ENCODE measurements around the gene PRMT7. TPM values are rescaled to one million over a fixed set of nuclear protein-coding genes. Genes with fewer than 3 reads are reported as not detected.

PRMT7 gene
- total RNA-seq, 1 donor from 2014 or later: 36.7 TPM

DNA sequence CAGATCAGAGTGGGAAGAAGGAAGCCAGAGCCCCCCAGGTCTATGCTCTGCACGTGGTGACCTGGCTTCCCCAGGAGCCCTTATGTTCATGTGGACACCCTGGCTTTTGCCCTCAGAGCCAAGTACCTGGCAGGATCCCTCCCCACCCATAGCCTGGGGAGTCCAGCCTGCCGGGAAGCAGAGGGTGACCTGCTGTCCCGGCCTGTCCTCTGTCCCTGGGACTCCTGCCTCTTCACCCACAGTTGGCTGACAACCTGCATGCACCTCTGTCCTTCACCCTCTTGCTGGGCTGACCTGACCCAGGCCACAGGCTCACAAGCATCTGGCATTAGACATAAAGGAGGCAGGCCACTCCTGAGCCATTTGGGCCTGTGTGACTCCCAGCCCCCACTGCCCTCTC is 77.3 kb downstream of the PRMT7 start:
- Histone ChIP-seq H3K9me3 (ENCODE audit: insufficient read depth, low read depth, low read length) (no peaks in the 10 kb centered on the region), H3K4me2 (ENCODE audit: low read length) (no peak overlapping the region), H4K20me1 (ENCODE audit: insufficient read depth, low read length) (no peaks in the 10 kb centered on the region), H3K4me3 (ENCODE audit: insufficient read depth, low read depth, low read length) (no peak overlapping the region), H3K36me3 (ENCODE audit: insufficient read depth, low read length) (no peaks in the 10 kb centered on the region), H3K79me2 (ENCODE audit: insufficient read depth, low read length) (no peaks in the 10 kb centered on the region), H2AFZ (ENCODE audit: low read depth, low read length) (no peak overlapping the region), H3K9ac (ENCODE audit: low read length) (no peak overlapping the region), H3K27ac (ENCODE audit: low read depth, low read length) (no peak overlapping the region), H3K4me1 (ENCODE audit: insufficient read depth, low read length) (no peaks in the 10 kb centered on the region), H3K27me3 (ENCODE audit: insufficient read depth, low read length) (peaks cover 4% of the 10 kb centered on the region)
- TF ChIP-seq, protein P1, sequence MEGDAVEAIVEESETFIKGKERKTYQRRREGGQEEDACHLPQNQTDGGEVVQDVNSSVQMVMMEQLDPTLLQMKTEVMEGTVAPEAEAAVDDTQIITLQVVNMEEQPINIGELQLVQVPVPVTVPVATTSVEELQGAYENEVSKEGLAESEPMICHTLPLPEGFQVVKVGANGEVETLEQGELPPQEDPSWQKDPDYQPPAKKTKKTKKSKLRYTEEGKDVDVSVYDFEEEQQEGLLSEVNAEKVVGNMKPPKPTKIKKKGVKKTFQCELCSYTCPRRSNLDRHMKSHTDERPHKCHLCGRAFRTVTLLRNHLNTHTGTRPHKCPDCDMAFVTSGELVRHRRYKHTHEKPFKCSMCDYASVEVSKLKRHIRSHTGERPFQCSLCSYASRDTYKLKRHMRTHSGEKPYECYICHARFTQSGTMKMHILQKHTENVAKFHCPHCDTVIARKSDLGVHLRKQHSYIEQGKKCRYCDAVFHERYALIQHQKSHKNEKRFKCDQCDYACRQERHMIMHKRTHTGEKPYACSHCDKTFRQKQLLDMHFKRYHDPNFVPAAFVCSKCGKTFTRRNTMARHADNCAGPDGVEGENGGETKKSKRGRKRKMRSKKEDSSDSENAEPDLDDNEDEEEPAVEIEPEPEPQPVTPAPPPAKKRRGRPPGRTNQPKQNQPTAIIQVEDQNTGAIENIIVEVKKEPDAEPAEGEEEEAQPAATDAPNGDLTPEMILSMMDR (IDR thresholded peaks at IDR 0.05; ENCODE audit: insufficient read depth, low read depth, low read length): no peak
- TF ChIP-seq EZH2 (IDR thresholded peaks at IDR 0.05; ENCODE audit: insufficient read depth, low read length): no peak
- Mint-ChIP-seq H3K4me3 (ENCODE audit: unreplicated experiment) (no peak overlapping the region), H3K9me3 (ENCODE audit: unreplicated experiment) (no peaks in the 10 kb centered on the region), H3K4me1 (ENCODE audit: low read depth, unreplicated experiment) (no peaks in the 10 kb centered on the region), H3K36me3 (ENCODE audit: low read depth, unreplicated experiment) (peaks cover 2% of the 10 kb centered on the region), H3K27me3 (ENCODE audit: low read depth, unreplicated experiment) (peaks cover 40% of the 10 kb centered on the region), H3K27ac (ENCODE audit: unreplicated experiment) (no peak overlapping the region)
- DNase-seq (ENCODE audit: low read depth): no peak
- FAIRE-seq: no peak

DNA sequence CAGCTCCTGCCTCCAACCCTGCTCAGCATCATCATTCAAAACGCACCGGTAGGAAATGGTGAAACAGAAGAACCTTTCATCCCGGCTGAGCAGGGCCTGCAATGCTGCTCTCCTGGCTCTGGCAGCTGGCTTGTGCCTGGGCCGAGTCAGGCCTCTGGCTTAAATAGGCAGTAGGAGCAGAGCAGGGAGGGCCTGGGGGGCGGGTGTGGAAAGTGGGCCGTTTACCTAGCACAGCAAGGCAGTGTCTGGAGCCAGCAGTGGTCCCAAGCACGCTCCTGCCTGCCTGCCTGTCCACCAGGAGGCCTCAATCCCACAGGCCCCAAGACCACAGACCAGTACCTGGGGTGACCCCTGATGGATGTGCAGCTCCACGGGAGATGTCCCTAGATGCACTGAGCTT is 78.2 kb downstream of the PRMT7 start:
- DNase-seq (ENCODE audit: low read depth): no peak
- Histone ChIP-seq H3K9me3 (ENCODE audit: insufficient read depth, low read depth, low read length) (no peaks in the 10 kb centered on the region), H3K27me3 (ENCODE audit: insufficient read depth, low read length) (peaks cover 4% of the 10 kb centered on the region), H3K4me2 (ENCODE audit: low read length) (no peak overlapping the region), H4K20me1 (ENCODE audit: insufficient read depth, low read length) (no peaks in the 10 kb centered on the region), H3K36me3 (ENCODE audit: insufficient read depth, low read length) (no peaks in the 10 kb centered on the region), H3K4me1 (ENCODE audit: insufficient read depth, low read length) (no peaks in the 10 kb centered on the region), H3K79me2 (ENCODE audit: insufficient read depth, low read length) (no peaks in the 10 kb centered on the region), H3K9ac (ENCODE audit: low read length) (no peak overlapping the region), H3K27ac (ENCODE audit: low read depth, low read length) (no peak overlapping the region), H2AFZ (ENCODE audit: low read depth, low read length) (no peak overlapping the region), H3K4me3 (ENCODE audit: insufficient read depth, low read depth, low read length) (no peak overlapping the region)
- Mint-ChIP-seq H3K4me1 (ENCODE audit: low read depth, unreplicated experiment) (peaks cover 2% of the 10 kb centered on the region), H3K36me3 (ENCODE audit: low read depth, unreplicated experiment) (peaks cover 2% of the 10 kb centered on the region), H3K9me3 (ENCODE audit: unreplicated experiment) (no peaks in the 10 kb centered on the region), H3K27ac (ENCODE audit: unreplicated experiment) (no peak overlapping the region), H3K4me3 (ENCODE audit: unreplicated experiment) (no peak overlapping the region), H3K27me3 (ENCODE audit: low read depth, unreplicated experiment) (peaks cover 36% of the 10 kb centered on the region)
- no peak for FAIRE-seq
- TF ChIP-seq EZH2 (IDR thresholded peaks at IDR 0.05; ENCODE audit: insufficient read depth, low read length): no peak
- TF ChIP-seq, protein P1 (IDR thresholded peaks at IDR 0.05; ENCODE audit: insufficient read depth, low read depth, low read length): no peak

DNA sequence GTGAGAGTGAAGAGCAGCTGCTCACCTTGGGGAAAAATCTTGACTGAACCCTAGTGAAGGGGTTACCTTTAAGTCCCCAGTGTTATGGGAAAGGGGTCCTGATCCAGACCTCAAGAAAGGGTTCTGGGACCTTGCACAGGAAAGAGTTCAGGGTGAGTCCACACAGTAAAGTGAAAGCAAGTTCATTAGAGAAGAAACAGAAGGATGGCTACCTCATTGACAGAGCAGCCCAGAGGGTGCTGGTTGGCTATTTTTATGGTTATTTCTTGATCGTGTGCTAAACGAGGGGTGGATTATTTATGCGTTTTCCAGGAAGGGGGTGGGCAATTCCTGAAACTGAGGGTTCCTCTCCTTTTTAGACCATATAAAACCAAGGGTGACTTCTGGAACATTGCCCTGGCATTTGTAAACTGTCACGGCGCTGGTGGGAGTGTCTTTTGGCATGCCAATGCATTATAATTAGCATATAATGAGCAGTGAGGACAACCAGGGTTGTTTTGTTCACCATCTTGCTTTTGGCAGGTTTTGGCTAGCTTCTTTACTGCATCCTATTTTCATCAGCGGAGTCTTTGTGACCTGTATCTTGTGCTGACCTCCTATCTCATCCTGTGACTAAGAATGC is 79.0 kb downstream of the PRMT7 start:
- Mint-ChIP-seq H3K9me3 (ENCODE audit: unreplicated experiment) (no peaks in the 10 kb centered on the region), H3K27ac (ENCODE audit: unreplicated experiment) (no peak overlapping the region), H3K4me1 (ENCODE audit: low read depth, unreplicated experiment) (peaks cover 2% of the 10 kb centered on the region), H3K4me3 (ENCODE audit: unreplicated experiment) (no peak overlapping the region), H3K27me3 (ENCODE audit: low read depth, unreplicated experiment) (peaks cover 27% of the 10 kb centered on the region), H3K36me3 (ENCODE audit: low read depth, unreplicated experiment) (peaks cover 2% of the 10 kb centered on the region)
- FAIRE-seq (no peak), DNase-seq (ENCODE audit: low read depth) (no peak)
- H3K9me3 ChIP-seq (ENCODE audit: insufficient read depth, low read depth, low read length): no peaks in the 10 kb centered on the region
- TF ChIP-seq EZH2 (IDR thresholded peaks at IDR 0.05; ENCODE audit: insufficient read depth, low read length): no peak
- TF ChIP-seq, protein P1 (IDR thresholded peaks at IDR 0.05; ENCODE audit: insufficient read depth, low read depth, low read length): no peak
- H3K27me3 ChIP-seq (ENCODE audit: insufficient read depth, low read length): peaks cover 4% of the 10 kb centered on the region
- no peak overlapping the region for H3K4me3 ChIP-seq (ENCODE audit: insufficient read depth, low read depth, low read length)
- H3K36me3 ChIP-seq (ENCODE audit: insufficient read depth, low read length): no peaks in the 10 kb centered on the region
- no peak overlapping the region for H3K4me2 ChIP-seq (ENCODE audit: low read length)
- no peaks in the 10 kb centered on the region for H3K79me2 ChIP-seq (ENCODE audit: insufficient read depth, low read length)
- H2AFZ ChIP-seq (ENCODE audit: low read depth, low read length): no peak overlapping the region
- no peaks in the 10 kb centered on the region for H4K20me1 ChIP-seq (ENCODE audit: insufficient read depth, low read length)
- no peak overlapping the region for H3K9ac ChIP-seq (ENCODE audit: low read length)
- H3K27ac ChIP-seq (ENCODE audit: low read depth, low read length): no peak overlapping the region
- no peaks in the 10 kb centered on the region for H3K4me1 ChIP-seq (ENCODE audit: insufficient read depth, low read length)

Measured in astrocyte (in vitro differentiated cells and primary cell).